ENCODE data around the gene ITGAL.

ITGAL gene

GRCh38 chr16:30569746-30570635, 97.4 kb downstream of the ITGAL start:
- DNase-seq, result no peak

GRCh38 chr16:30570636-30571444, 98.3 kb downstream of the ITGAL start:
- no peak for DNase-seq

GRCh38 chr16:30571445-30572322, 99.1 kb downstream of the ITGAL start, which contains the start of gene ZNF688:
TSS of gene ZNF688 (minus strand) at chr16:30571714. CDS start at chr16:30571629, 85 bp downstream.
- DNase-seq, result peak; percentile 91 to 92

All from stimulated activated CD4-positive, alpha-beta T cell treated with anti-CD3 and anti-CD28 coated beads, Interleukin-2, amount 100 ng/mL, for 24 hours (primary cell).